Stimulated activated CD8-positive, alpha-beta memory T cell treated with anti-CD3 and anti-CD28 coated beads, Interleukin-12 subunit alpha, Interleukin-12 subunit beta, amount 100 ng/mL, for 1 hour (primary cell): Measurements from ENCODE around the gene ESPN.
"Not testable (repeated sequence)": the region's sequence is repeated elsewhere in the genome, so short reads cannot be mapped to it uniquely, and the experiment has no call there.

Experiments used
- DNase-seq: peaks from one replicate; pipeline ENCODE4 v3.0.0-alpha.2; 2020; ENCODE audit warnings: low read depth

Gene ESPN

DNA sequence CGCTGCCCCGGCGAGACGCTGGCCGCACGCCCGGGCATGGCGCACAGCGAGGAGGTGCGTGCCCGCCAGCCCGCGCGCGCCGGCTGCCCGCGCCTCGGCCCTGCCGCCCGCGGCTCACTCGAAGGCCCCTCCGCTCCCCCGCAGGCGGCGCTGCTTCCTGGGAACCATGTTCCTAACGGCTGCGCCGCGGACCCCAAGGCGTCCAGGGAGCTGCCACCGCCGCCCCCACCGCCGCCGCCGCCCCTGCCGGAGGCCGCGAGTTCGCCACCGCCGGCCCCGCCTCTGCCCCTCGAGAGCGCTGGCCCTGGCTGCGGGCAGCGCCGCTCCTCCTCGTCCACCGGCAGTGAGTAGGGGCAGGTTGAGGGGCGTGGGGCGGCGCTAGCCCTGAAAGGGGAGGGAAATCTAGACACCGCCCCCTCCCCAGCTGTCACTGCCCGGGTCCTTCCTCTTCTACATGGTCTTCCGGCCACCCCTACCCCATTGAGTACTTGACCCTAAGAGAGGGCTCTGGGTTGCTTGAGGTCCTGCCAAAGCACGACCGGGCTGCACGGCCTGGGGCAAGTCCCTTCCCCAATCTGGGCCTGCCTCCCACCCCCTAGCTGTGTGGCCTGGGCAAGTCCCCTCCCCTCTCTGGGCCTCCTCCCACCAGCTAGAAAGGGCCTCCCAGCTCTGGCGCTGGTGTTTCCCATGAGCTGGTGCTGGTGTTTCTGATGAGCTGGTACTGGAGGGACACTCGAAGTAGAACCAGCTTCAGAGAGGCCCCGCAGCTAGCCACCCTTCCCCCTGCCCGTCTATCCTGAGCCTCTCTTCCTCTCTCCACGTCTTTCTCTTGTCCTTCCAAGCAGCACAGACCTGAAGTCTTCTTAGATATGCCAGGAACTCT, 24.4 kb downstream of the ESPN start:
- DNase-seq: no peak

DNA sequence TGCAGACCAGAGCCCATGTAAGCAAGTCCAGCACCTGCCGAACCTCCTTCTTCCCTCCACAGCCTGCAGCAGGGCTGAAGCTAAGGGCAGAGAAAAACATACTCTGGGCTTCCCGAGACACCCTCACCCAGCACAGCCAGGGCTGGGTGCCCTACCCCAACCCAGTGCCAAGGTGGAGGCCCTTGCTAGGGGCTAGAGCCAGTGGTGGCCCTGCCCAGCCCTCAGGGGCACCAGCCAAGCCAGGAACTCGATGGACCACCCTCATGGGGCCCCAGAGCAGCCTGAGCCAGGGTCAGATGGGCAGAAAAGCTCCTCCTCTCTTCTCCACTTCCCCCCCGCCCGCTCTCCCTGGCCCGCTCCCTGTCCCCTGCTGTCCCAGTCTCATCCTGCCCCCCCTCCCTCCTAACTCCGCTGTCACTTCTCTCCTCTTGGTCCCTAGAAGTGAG, 25.5 kb downstream of the ESPN start:
- DNase-seq: no peak

DNA sequence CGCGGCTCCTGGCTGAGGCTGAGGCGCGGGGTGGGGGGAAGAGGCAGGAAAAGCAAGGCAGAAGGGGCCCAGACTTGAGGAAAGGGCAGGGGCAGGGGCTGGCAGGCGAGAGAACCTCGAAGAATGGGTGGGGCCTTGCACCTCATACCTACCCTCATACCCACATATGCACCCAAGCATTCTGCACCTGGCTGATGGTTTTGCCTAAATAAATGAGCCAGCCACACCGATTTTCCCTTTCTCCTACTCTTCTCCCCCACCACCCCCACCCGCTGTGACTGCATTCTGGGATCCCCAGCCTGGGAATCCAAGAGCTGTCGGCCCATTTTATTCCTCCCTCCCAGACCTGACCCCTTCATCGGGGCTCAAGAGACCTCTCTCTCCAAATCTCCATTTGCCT, 25.9 kb downstream of the ESPN start:
- DNase-seq: not testable (repeated sequence)

DNA sequence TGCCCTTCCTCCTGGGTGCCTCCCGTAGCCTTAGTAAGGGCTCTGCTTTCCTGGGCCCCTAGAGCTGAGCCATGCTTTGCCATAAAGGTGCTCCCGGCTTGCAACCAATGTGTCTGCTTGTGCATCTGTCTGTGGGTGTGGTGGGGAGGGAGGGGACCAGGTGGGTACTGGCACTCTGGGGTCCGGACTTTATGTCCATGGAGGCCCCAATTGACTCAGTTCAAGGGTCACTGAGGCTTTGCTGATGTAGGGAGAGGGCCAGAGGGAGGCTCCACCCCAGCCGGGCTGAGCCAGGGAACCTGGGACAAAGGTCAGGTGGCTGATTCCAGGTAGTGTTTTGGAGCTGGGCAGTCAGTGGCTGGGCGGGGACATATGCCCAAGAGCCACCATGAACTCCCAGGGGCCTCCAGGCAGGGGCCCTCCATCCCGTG, 26.4 kb downstream of the ESPN start:
- DNase-seq: no peak

DNA sequence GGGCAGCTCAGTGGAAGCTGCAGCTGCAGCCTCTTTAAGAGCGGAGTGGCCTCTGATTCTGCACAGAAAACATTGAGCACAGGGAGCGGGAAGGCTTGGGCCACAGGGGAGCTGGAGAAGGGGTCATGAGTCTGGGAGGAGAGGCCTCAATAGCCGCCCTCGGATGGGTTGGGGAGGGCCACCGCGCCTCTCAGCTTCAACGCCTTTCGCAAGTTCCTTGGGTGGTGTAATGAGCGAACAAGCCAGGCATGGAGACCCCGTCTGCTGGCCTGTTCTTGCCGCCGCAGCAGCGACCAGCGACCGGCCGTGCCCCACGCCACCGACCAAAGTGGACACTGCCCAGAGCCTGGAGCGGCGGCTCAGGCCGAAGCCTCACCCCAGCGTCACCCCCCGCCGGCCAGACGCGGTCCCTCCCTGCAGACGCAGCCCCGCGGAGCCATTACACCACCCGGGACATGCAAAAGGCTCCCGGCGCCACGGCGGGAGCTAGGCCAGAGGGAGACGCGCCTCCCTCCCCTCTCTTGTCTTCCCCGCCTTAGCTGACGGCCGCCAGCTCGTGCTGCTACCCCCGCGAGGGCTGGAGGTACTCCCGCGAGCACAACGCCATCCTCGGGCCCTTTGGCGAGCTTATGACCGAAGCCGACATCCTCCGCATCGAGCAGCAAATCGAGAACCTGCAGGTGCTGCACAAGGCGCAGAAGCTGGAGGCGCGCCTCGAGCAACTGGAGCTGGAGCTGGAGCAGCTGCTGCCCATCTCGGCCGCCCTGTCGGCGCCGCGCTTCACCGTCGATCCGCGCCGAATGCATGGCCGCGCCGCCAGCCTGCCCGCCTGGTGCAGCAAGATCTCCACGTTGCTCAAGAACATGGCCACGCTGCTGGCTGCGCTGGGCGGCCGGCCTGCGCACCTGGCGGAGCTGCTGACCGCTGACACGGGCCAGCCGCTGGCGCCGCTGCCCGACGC, 29.6 kb downstream of the ESPN start:
- DNase-seq: not testable (repeated sequence)

DNA sequence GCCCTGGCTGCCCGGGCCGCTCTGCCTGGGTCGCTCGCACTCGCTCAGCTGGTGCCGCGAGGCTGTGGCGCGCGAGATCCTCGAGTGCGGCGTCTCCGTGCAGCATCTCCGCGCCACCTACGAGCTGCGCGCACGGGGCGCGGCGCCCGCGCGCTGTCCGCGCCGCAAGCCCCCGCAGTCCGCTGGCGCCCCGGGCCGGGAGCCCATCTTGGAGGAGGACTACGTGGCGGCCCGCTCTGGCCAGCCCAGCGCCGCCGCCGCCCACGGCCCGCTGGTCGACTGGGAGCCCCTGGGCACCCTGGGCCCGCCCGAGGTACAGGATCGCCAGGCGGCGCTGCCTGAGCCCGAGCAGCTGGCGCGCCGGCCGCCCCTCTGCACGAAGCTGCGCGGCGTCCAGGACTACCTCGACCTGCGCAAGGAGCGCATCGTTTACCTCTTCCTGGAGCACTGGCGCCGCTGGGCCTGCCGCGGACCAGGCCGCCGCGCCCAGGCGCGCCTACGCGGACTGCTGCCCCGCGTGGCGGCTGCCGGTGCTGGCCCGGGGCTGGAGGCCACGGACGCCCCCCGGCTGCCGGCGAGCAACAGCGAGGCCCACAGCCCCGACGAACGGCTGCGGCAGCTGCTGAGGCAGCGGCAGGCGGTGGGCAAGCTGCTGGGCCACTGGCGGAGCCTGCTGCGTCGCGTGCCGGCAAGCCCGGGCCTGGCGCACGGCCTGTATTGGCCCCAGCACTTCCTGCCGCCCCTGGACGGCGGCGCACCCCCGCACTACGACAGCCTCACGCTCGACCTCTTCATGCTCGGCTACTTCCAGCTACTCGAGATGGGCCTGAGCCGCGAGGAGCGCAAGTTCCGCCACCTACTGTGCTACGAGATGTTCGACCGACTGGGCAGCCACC, 30.5 kb downstream of the ESPN start:
- DNase-seq: no peak

DNA sequence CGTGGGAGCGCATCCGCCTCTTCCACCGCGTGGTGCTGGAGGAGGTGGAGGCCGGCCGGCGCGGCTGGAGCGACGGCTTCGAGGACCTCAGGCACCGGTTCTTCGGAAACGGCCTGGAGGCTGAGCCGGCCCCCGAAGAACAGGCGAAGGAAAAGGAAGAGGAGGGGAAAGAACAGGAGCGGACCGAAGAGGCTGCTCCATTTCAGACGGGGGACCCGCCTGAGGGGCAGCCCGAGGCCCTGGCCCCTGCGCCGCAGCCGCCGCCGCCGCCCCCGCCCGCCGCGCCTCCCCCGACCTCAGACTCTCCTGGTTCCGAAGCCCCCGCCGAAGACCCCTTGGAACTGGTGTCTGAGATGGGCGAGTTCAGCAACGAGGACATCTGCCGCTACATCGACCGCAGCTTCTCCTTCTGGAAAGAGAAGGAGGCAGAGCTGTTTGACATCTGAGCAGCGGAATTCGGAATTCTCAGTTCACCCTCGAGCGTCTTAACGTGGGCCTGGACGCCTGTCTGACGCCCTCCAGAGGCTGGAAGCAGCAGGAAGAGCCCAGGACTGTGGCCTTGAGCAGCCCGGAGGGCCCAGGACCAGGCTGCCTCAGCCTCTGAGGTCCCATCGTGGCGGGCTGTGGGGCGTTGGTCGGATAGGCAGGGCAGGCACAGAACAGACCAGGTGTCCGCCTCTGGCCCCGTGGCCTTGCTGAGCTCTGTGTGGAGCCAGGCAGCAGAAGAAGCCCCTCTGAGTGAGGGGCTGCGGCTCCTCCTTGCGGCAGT, 31.4 kb downstream of the ESPN start:
- DNase-seq: not testable (repeated sequence)

DNA sequence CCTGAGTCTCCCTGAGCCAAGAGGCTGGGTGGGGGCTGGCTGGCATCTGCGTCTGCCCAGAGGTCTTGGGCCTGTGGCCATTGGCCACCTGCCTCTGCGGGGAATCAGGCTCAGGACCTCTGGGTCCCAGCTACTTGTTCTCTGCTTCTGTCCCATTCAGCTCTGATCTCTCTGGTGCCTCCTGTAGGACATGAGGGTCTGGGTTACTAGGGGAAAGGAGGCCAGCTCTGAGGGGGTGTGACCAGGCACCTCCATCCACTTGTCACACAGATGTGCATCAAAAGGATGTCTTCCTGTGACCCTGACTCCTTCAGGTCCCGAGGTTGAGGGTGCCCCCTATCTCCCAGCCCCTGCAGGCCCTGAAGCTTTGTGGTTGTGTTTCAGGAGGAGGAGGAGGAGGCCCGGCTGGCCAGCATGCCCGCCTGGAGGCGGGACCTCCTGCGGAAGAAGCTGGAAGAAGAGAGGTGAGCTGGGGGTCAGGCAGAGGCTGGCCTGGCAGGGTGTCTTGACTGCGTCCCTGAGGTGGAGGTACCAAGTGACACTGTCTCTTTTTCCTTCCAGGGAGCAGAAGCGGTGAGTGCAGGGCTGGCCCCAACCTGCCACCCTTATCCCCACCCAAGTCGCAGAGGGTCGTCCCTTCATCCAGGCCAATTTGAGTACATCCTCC, 32.4 kb downstream of the ESPN start:
- no peak for DNase-seq

DNA sequence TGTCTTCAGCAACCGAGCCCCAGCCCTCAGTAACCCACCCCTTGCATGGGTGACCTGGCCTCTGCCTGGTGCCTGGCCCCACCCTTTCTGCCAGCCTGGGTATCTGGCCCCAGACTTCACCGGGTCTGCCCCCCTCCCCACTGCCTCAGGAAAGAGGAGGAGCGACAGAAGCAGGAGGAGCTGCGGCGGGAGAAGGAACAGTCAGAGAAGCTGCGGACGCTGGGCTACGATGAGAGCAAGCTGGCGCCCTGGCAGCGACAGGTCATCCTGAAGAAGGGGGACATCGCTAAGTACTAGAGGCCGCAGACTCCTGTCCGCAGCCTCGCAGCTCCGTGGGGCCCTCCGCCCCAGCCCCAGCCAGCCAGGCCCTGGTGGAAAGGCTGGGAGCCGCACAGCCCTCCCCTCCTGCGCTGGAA, 35.3 kb downstream of the ESPN start:
- DNase-seq: peak; percentile 32

DNA sequence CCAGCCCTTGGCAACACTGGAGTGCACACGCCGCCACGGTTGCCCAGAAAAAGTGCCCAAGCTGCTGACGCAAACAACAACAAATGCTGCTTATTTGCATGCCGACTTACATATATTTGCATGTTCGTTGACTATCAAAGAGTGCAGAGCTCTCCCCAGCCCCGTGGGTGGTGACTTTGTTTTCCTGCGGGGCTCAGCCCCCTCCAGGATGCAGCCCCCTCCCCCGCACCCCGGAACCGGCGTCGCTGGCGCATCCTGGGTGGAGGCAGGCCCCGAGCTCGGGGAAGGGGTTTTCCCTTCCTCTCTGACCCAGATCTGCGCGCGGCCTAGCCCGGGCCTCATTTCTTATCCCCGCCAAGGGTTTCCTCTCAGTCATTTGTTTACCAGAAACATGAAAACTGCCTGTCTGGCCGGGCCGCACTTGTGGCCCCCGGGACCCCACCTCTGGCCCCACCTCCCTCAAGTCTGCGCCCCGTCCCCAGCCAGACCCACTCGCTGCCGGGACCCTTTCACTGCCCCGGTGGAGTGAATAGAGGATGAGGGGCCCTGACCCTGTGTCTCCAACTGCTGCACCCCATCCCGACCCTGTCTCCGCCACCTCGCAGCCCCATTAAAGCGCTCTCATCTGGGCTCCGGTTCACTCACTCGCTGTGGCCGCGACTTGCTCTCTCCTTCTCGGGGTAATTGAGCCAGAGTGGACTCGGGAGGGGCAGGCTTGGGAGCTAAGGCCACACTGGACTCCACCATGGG, 35.9 kb downstream of the ESPN start:
- peak; percentile 73 for DNase-seq

DNA sequence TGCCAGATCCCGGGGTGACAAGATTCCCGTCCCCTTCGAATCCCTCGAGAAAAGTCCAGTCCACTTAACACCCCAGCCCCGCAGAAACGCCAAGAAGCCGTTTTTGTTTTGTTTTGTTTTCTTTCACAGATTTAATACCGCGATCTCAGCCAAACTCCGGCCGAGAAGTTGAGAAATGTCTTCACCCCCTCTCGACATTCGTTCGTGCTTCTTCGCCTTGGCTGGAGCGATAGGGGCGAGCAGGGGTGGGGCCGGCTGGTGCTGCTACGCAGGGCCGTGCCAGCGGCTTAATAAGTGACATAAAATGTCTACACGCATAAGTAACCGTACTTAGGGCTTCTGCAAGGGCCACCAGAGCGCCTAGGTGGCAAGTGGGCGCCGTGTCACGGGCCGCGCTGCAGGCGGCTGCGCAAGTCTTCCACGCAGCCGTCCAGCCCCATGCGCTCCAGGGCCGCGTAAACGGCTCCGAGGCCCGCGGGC, 36.5 kb downstream of the ESPN start:
- no peak for DNase-seq

DNA sequence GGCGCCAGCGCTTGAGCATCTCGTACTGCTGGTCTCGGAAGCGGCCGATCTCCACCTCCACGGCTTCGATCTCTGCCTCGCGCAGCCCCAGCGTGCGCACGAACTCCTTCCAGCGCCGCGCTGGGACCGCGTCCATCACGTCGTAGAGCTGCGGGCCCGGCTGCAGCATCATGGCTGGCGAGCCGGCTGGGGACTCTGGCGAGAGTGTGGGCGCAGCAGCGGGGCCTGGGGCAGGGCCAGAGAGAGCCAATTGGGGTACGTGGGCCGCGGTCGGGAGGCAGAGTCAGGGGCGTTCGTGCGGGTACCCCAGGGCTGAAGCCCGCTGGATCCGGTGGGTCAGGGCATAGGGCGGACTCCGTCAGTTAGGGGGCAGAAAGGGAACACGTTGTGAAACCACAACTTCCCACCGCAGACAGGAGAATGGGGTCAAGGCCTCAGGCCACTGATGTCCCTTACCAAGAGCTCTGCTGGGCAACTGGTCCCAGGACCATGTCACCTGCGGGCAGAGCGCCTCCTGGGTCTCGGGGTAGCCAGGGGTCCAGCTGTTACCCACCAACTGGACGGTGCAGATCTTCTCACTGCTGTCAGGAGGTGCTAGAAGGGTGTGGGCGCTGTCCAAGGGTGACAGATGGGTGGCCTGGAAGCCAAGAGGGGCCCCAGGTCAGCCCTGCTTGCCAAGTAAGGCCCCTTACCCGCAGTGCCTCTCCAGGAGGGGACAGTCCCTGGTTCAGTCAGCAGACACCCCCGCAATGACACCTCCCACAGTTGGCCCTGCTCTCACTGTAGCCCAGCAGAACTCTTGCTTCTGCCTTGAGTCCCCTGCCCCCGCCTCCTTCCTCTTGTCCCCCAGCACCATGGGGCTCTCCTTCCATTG, 37.2 kb downstream of the ESPN start:
- no peak for DNase-seq

DNA sequence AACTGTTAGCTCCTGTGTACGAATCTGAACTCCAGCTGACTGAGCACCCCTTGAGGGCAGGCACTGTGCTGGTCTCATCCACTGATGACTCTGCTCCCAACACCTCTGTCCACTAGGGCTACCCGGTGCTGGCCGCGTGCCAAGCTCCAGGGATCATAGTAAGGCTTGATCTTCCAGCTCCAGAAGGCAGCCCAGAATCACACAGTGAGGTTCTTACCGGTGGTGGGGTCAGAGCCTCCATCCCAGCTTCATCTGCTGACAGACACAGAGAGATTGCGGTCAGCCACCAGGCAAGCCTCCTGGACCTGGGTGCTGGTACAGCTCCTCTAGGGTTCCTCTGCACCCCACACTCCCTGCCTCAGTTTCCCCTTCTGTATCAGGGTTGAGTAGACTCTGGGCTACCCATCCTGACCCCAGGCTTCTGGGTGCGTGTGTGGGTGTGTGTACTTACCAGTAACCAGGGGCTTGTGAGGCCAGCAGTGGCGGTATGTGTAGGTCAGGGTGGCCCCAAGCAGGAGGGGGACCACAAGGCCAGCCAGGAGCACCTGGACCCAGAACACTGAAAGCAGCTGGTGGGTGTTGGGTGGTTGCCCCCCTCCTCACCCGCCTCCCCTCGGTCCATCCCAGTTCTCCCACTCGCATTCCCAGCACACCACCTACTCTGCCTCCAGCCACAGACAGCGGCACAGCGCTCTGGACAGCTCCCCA, 38.0 kb downstream of the ESPN start:
- no peak for DNase-seq

DNA sequence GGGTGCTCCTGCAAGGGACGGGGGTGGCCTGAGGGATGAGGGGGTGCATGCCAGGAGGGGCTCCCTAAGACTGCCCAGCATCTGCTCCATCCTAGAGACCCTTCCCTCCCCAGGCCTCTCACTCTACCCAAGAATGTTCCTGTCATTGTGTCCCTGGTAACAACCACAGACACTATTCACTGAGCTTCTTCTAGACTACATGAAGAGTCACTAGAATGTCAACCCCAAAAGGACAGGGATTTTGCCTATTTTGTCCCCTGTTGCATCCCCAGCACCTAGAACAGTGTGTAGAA, 38.5 kb downstream of the ESPN start:
- DNase-seq: no peak

DNA sequence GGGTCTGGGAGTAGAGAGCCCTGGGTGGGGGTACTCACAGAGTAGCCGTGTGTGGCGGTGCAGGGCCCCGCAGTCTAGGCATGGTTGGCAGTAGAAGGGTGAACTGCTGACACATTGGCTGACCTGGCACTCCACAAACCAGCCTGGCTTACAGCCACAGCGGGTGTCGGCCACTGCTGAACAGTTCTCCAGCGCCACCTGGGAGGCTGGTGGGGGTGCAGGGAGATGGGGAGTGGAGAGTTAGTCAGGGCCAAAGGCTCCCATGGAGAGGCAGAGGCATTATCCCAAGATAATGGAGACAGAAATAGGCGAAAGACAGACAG, 39.9 kb downstream of the ESPN start:
- no peak for DNase-seq

DNA sequence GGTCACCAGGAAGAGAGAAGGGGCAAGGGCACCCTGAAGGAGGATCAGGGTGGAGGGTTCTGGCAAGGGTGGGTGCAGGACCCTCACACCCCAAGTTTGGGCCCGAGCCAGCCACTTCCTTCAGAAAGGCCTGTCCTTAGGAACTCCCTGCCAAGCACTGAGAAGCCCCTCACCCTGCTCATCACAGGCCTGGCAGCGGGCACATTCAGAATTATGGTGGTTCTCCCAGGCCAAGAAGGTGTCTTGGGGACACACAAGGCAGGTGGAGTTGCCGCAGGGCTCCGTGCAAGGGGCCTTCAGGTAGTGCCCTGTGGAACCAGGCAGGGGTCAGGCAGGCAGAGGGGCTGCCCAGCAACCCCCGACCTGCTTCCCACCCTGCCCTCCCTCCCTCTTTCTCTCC, 40.3 kb downstream of the ESPN start:
- no peak for DNase-seq

DNA sequence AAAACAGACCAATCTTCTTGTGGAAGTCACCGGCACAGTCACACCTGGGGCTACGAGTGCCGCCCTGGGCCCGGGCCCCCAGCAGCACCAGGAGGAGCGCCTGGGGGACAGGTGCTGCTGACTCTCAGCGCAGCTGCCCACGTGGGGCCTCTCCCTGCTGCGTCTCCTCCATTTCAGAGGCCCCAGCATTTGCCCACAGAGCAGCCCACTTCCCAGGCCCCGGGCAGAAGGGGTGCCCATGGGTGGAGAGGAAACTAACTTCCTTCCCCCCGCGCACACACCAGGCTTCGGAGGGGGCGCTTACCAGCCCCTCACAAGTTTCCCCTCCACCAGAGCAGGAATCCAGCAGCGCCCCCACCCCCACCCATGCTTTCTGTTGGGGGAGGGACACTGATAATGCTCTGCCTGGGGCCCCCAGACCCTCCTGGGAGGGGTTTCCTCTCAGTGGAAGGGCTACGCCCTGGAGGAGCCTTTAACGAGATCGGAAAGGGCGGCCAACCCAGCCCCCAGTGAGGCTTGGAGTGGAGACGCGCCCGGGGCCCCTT, 41.0 kb downstream of the ESPN start:
- DNase-seq: no peak

DNA sequence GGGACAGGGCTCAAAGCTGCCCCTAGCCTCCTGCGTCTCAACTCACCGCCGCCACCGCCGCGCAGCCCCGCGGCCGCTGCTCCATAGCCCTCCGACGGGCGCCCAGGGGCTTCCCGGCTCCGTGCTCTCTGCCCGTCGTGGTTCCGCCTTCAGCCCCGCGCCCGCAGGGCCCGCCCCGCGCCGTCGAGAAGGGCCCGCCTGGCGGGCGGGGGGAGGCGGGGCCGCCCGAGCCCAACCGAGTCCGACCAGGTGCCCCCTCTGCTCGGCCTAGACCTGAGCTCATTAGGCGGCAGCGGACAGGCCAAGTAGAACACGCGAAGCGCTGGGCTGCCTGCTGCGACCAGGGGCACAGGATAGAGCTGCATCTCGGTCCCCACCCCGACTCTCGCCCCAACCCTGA, 41.4 kb downstream of the ESPN start, which contains the start of gene TNFRSF25:
Gene TNFRSF25, minus strand, starts transcription at position 151 of the 400 bp plus-strand sequence. Its CDS starts 66 bp downstream, at position 85.
- DNase-seq: no peak
